ENCODE data around the gene TBC1D10A. TPM values are rescaled to one million over a fixed set of nuclear protein-coding genes. Genes with fewer than 3 reads are reported as not detected.

Gene TBC1D10A
- total RNA-seq, 1 experiment from 2014 or later, result 12.2 TPM

DNA sequence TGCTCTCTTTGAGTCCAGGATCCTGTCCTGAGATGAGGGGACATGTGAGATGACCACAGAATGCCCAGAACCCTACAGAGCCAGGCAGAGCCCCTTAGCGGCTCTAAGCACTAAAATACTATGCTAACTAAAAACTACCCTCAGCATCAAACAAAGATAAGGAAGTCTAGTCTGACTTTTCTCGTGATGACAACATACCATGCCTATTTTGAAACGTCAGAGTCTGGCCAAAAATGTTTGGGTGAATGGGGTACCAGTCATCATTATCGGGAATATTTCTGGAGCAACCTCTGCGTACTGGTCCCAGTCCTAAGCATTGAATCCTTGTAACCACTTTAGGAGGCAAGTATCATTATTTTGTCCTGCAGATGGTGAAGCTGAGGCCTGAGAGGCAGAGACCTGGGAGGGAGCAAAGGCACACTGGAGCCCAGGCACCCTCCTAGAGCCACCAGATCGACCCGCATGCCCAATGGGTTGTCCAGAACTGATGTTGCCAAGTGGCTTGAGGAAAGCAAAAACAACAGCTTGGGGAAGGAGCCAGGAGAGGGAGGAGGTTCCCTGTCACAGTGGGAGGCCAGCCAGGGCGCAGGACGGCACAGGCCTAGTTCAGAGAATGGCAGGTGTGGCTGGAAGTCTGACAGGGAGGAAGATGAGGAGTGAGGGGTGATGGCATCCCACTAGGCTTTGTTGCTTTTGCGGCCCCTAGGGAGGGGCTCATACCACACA is 52.9 kb downstream of the TBC1D10A start:
- H3K4me3 ChIP-seq (ENCODE audit: low read depth, low read length), result no peak overlapping the region
- H3K4me3 Mint-ChIP-seq (ENCODE audit: unreplicated experiment), result no peak overlapping the region
- ChIA-PET CTCF (no interaction called here), POLR2A (no interaction called here)
- H3K27ac Mint-ChIP-seq (ENCODE audit: unreplicated experiment), result no peak overlapping the region
- no peaks in the 10 kb centered on the region for H3K27me3 Mint-ChIP-seq (ENCODE audit: insufficient read depth, unreplicated experiment)
- no peaks in the 10 kb centered on the region for H3K9me3 ChIP-seq
- H3K36me3 Mint-ChIP-seq (ENCODE audit: insufficient read depth, unreplicated experiment), result no peaks in the 10 kb centered on the region
- no peaks in the 10 kb centered on the region for H3K36me3 ChIP-seq (ENCODE audit: control insufficient read depth, insufficient read depth, low read length)
- no peak for DNase-seq
- no peaks in the 10 kb centered on the region for H3K27me3 ChIP-seq (replicated peaks; ENCODE audit: control insufficient read depth, insufficient read depth, low read length)
- BruUV-seq (replicated peaks), result no TSS peak
- TF ChIP-seq, protein P1, sequence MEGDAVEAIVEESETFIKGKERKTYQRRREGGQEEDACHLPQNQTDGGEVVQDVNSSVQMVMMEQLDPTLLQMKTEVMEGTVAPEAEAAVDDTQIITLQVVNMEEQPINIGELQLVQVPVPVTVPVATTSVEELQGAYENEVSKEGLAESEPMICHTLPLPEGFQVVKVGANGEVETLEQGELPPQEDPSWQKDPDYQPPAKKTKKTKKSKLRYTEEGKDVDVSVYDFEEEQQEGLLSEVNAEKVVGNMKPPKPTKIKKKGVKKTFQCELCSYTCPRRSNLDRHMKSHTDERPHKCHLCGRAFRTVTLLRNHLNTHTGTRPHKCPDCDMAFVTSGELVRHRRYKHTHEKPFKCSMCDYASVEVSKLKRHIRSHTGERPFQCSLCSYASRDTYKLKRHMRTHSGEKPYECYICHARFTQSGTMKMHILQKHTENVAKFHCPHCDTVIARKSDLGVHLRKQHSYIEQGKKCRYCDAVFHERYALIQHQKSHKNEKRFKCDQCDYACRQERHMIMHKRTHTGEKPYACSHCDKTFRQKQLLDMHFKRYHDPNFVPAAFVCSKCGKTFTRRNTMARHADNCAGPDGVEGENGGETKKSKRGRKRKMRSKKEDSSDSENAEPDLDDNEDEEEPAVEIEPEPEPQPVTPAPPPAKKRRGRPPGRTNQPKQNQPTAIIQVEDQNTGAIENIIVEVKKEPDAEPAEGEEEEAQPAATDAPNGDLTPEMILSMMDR (IDR thresholded peaks at IDR 0.05; ENCODE audit: insufficient read depth in 1 of 2, low read depth in 1 of 2, low read length in 1 of 2, severe bottlenecking in 1 of 2, unreplicated experiment in 1 of 2), result no peak
- H3K9me3 Mint-ChIP-seq (ENCODE audit: unreplicated experiment), result no peaks in the 10 kb centered on the region
- intact Hi-C loops (cut with micrococcal nuclease; ENCODE audit: unreplicated experiment), result no loop called here
- peaks cover 19% of the 10 kb centered on the region for H3K4me1 ChIP-seq
- peaks cover 11% of the 10 kb centered on the region for H3K4me1 Mint-ChIP-seq (ENCODE audit: low read depth, unreplicated experiment)

DNA sequence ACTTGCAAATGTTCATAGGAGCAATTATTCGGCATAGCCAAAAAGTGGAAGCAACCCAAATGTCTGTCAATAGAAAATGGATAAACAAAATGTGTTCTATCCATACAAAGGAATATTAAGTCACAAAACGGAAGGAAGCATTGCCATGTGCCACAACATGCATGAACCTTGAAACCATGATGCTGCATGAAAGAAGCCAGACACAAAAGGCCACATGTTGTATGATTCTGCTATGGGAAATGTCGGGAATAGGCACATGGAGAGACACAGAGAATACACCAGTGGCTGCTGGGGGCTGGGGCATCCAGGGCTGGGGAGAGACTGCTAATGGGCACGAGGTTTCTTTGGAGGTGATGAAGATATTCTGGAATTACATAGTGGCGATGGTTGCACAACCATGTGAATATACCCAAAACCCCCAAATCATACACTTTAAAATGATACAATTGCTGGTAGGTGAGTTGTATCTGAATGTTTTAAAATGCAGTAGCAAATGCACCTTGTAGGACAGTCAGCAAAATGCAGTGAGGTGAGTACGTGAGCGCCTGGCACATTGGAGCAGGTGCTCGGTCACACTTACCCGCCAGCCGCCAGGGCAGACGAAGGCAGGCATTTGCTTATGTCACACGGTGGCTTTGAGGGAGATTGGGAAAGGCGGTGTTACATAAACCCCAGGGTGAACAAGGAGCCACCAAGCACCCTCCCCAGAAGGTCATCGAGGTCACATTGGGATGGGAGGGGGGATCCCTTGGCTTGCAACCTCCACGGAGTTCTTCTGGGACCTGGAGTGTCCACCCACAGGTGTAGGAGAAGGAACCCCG is 53.8 kb downstream of the TBC1D10A start:
- POLR2A ChIA-PET, result no interaction called here
- peaks cover 5% of the 10 kb centered on the region for H3K36me3 Mint-ChIP-seq (ENCODE audit: insufficient read depth, unreplicated experiment)
- no TSS peak for BruUV-seq (replicated peaks)
- H3K36me3 ChIP-seq (ENCODE audit: control insufficient read depth, insufficient read depth, low read length), result no peaks in the 10 kb centered on the region
- no peak overlapping the region for H3K4me3 ChIP-seq (ENCODE audit: low read depth, low read length)
- no peaks in the 10 kb centered on the region for H3K27me3 ChIP-seq (replicated peaks; ENCODE audit: control insufficient read depth, insufficient read depth, low read length)
- H3K4me1 Mint-ChIP-seq (ENCODE audit: low read depth, unreplicated experiment), result peaks cover 4% of the 10 kb centered on the region
- no peaks in the 10 kb centered on the region for H3K9me3 ChIP-seq
- TF ChIP-seq, protein P1 (IDR thresholded peaks at IDR 0.05; ENCODE audit: insufficient read depth in 1 of 2, low read depth in 1 of 2, low read length in 1 of 2, severe bottlenecking in 1 of 2, unreplicated experiment in 1 of 2), result no peak
- no peaks in the 10 kb centered on the region for H3K9me3 Mint-ChIP-seq (ENCODE audit: unreplicated experiment)
- no peaks in the 10 kb centered on the region for H3K27me3 Mint-ChIP-seq (ENCODE audit: insufficient read depth, unreplicated experiment)
- H3K4me3 Mint-ChIP-seq (ENCODE audit: unreplicated experiment), result no peak overlapping the region
- DNase-seq, result no peak
- intact Hi-C loops (cut with micrococcal nuclease; ENCODE audit: unreplicated experiment), result no loop called here
- peaks cover 13% of the 10 kb centered on the region for H3K4me1 ChIP-seq
- CTCF ChIA-PET, result no interaction called here
- no peak overlapping the region for H3K27ac Mint-ChIP-seq (ENCODE audit: unreplicated experiment)

DNA sequence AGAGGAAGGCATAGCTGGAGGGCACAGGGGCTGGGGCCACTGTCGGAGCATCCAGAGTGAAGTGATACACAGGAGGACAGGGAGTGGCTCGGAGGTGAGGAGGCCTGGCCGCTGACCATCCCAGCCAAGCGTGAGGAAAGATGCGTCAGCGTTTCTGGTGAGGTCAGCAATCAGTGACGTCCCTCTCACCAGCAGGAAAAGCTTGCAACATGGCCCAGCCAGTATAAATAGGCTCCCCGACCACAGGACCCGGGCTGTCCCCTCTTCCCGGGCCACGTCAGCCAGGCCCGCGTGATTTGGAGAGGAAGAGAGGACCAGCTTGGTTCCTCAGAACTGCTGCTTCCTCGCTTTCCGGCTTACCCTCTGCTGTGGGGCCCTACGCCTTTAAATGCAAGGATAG is 55.9 kb downstream of the TBC1D10A start:
- no peak overlapping the region for H3K27ac Mint-ChIP-seq (ENCODE audit: unreplicated experiment)
- H3K4me1 Mint-ChIP-seq (ENCODE audit: low read depth, unreplicated experiment), result no peaks in the 10 kb centered on the region
- TF ChIP-seq, protein P1 (IDR thresholded peaks at IDR 0.05; ENCODE audit: insufficient read depth in 1 of 2, low read depth in 1 of 2, low read length in 1 of 2, severe bottlenecking in 1 of 2, unreplicated experiment in 1 of 2), result no peak
- H3K9me3 ChIP-seq, result no peaks in the 10 kb centered on the region
- no peaks in the 10 kb centered on the region for H3K27me3 Mint-ChIP-seq (ENCODE audit: insufficient read depth, unreplicated experiment)
- no peaks in the 10 kb centered on the region for H3K36me3 ChIP-seq (ENCODE audit: control insufficient read depth, insufficient read depth, low read length)
- H3K9me3 Mint-ChIP-seq (ENCODE audit: unreplicated experiment), result no peaks in the 10 kb centered on the region
- H3K36me3 Mint-ChIP-seq (ENCODE audit: insufficient read depth, unreplicated experiment), result peaks cover 5% of the 10 kb centered on the region
- no peak for DNase-seq
- intact Hi-C loops (cut with micrococcal nuclease; ENCODE audit: unreplicated experiment), result no loop called here
- no peak overlapping the region for H3K4me3 Mint-ChIP-seq (ENCODE audit: unreplicated experiment)
- BruUV-seq (replicated peaks), result no TSS peak
- no peaks in the 10 kb centered on the region for H3K27me3 ChIP-seq (replicated peaks; ENCODE audit: control insufficient read depth, insufficient read depth, low read length)
- ChIA-PET POLR2A (no interaction called here), CTCF (interaction anchor here (1.0 kb wide), 1 partner anchor 17 kb away, joined by 3 read pairs; no protein-coding TSS in a partner anchor)
- H3K4me3 ChIP-seq (ENCODE audit: low read depth, low read length), result no peak overlapping the region
- 0 out of 2 replicates have a peak, but pooled peaks cover 1% of the 10 kb centered on the region for H3K4me1 ChIP-seq

All from Caco-2 (cell line).